Measurements from ENCODE around the gene WDR76. TPM values are rescaled to one million over a fixed set of nuclear protein-coding genes. Genes with fewer than 3 reads are reported as not detected.

Gene WDR76
- total RNA-seq, 6 experiments from 2014 or later, result 8.8 to 25.1 (median 20.5) TPM

DNA sequence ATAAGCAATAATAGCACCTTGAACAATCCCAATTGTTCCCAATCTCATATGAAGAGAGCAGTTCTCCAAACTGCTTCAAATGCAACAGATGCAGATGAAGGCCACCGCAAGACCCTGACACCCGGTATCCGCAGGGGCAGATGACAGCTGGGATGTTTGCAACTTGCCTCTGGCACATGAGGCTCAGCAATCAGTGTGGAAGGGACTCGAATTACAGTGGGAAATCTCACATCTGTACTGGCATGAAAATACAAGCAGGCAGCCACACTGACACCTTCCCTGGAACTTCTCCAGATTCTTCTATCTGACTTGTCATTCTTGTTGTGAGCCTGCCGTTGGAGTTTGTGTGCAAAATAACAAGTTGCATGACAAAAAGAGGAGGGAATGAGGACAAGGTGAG lies 68.8 kb downstream of the WDR76 start:
- Mint-ChIP-seq H3K9me3 (no peaks in the 10 kb centered on the region), H3K36me3 (ENCODE audit: low read depth) (peaks cover 5% of the 10 kb centered on the region; the same call in 1 of the 2 replicates), H3K27me3 (ENCODE audit: insufficient read depth) (peaks cover 3% of the 10 kb centered on the region; the same call in 1 of the 2 replicates), H3K27ac (no peak overlapping the region), H3K4me1 (ENCODE audit: low read depth) (peaks cover 15% of the 10 kb centered on the region), H3K4me3 (no peak overlapping the region)
- DNase-seq, result no peak
- TF ChIP-seq, protein P1, sequence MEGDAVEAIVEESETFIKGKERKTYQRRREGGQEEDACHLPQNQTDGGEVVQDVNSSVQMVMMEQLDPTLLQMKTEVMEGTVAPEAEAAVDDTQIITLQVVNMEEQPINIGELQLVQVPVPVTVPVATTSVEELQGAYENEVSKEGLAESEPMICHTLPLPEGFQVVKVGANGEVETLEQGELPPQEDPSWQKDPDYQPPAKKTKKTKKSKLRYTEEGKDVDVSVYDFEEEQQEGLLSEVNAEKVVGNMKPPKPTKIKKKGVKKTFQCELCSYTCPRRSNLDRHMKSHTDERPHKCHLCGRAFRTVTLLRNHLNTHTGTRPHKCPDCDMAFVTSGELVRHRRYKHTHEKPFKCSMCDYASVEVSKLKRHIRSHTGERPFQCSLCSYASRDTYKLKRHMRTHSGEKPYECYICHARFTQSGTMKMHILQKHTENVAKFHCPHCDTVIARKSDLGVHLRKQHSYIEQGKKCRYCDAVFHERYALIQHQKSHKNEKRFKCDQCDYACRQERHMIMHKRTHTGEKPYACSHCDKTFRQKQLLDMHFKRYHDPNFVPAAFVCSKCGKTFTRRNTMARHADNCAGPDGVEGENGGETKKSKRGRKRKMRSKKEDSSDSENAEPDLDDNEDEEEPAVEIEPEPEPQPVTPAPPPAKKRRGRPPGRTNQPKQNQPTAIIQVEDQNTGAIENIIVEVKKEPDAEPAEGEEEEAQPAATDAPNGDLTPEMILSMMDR (IDR thresholded peaks at IDR 0.05), result no peak

DNA sequence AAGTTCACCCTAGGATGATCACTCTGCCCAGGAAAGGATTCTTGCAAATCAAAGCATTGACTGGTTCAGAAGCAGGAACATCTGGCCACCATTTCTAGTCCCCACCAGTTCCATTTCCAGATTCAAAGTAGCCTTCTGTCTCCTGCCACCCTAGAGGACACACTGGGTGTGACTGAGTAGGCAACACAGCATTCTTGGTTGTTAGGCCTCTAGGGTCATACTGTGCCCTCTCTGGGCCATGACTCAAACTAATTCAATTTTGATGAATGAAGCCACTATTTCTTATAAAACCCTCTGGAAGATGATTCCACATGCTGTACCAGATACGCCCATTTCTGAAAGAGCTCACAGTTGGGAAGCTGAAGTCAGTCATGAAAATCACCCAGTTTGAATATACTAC lies 69.7 kb downstream of the WDR76 start:
- Mint-ChIP-seq H3K27me3 (ENCODE audit: insufficient read depth) (peaks cover 3% of the 10 kb centered on the region; the same call in 1 of the 2 replicates), H3K36me3 (ENCODE audit: low read depth) (peaks cover 5% of the 10 kb centered on the region; the same call in 1 of the 2 replicates), H3K9me3 (no peaks in the 10 kb centered on the region), H3K4me3 (no peak overlapping the region), H3K27ac (no peak overlapping the region), H3K4me1 (ENCODE audit: low read depth) (peaks cover 15% of the 10 kb centered on the region)
- TF ChIP-seq, protein P1 (IDR thresholded peaks at IDR 0.05), result no peak
- no peak for DNase-seq

DNA sequence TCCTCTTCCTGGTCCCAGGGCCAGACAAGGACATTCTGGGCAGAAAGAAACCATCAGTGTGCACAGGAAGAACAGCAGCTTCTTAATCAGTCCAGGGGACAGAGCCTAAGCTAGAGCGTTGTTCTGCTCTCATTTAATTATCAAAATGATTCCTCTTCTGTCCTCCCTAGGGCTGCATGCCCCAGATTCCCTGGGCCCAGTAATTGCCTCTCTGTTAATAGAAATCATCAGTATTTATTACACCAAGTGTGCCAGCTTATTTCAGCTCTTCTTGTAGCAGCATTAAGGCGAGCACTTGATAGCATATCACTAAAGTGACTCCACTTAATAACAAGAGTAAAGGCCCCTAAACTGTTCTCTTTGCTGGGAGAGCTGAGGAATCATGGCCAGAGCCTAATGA lies 72.1 kb downstream of the WDR76 start:
- no peak overlapping the region for H3K4me3 Mint-ChIP-seq
- no peaks in the 10 kb centered on the region for H3K9me3 Mint-ChIP-seq
- peaks cover 4% of the 10 kb centered on the region for H3K27me3 Mint-ChIP-seq (ENCODE audit: insufficient read depth)
- TF ChIP-seq, protein P1 (IDR thresholded peaks at IDR 0.05), result no peak
- H3K27ac Mint-ChIP-seq, result no peak overlapping the region
- no peak for DNase-seq
- peaks cover 5% of the 10 kb centered on the region; the same call in 1 of the 2 replicates for H3K36me3 Mint-ChIP-seq (ENCODE audit: low read depth)
- peaks cover 19% of the 10 kb centered on the region for H3K4me1 Mint-ChIP-seq (ENCODE audit: low read depth)

DNA sequence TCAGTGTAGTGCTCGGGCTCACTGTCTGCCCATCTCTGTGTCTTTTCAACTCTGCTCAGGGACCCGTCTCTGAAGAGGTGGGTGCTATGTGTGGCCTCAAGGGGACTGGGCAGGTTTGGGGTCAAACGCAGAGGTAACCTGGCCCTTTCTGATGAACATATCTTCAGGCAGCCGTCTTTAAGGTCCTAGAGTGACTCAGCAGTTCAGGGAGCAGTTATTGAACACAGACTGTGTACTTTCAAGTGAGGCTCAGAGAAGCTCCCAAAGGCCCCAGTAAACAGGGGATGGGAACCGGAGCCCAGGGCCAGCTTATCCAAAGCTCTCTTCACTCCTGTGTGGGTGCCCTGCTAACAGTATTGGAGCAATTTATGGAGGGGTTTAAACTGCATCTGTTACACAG lies 73.1 kb downstream of the WDR76 start:
- DNase-seq, result no peak
- peaks cover 2% of the 10 kb centered on the region for H3K27me3 Mint-ChIP-seq (ENCODE audit: insufficient read depth)
- peaks cover 21% of the 10 kb centered on the region for H3K4me1 Mint-ChIP-seq (ENCODE audit: low read depth)
- no peak overlapping the region for H3K4me3 Mint-ChIP-seq
- H3K9me3 Mint-ChIP-seq, result no peaks in the 10 kb centered on the region
- TF ChIP-seq, protein P1 (IDR thresholded peaks at IDR 0.05), result no peak
- peak overlapping the region; percentile 66 for H3K27ac Mint-ChIP-seq
- H3K36me3 Mint-ChIP-seq (ENCODE audit: low read depth), result peaks cover 5% of the 10 kb centered on the region; the same call in 1 of the 2 replicates

DNA sequence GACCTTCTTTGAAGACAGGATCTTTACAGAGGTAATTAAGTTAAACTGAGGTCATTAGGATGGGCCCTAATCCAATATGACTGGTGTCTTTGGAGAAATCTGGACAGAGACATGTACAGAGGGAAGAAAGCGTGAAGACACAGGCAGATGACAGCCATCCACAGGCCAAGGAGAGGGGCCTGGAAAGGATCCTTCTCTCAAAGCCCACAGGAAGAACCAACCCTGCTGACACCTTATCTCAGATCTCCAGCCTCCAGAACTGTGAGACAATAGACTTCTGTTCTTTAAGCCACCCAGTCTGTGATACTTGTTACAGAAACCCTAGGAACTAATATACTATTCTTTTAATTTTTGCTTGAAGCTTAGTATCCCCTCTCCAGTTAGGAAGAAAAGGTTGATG lies 74.2 kb downstream of the WDR76 start:
- TF ChIP-seq, protein P1 (IDR thresholded peaks at IDR 0.05), result no peak
- peaks cover 2% of the 10 kb centered on the region for H3K27me3 Mint-ChIP-seq (ENCODE audit: insufficient read depth)
- peaks cover 5% of the 10 kb centered on the region; the same call in 1 of the 2 replicates for H3K36me3 Mint-ChIP-seq (ENCODE audit: low read depth)
- no peak overlapping the region for H3K27ac Mint-ChIP-seq
- no peaks in the 10 kb centered on the region for H3K9me3 Mint-ChIP-seq
- no peak overlapping the region for H3K4me3 Mint-ChIP-seq
- DNase-seq, result no peak
- H3K4me1 Mint-ChIP-seq (ENCODE audit: low read depth), result peaks cover 21% of the 10 kb centered on the region

DNA sequence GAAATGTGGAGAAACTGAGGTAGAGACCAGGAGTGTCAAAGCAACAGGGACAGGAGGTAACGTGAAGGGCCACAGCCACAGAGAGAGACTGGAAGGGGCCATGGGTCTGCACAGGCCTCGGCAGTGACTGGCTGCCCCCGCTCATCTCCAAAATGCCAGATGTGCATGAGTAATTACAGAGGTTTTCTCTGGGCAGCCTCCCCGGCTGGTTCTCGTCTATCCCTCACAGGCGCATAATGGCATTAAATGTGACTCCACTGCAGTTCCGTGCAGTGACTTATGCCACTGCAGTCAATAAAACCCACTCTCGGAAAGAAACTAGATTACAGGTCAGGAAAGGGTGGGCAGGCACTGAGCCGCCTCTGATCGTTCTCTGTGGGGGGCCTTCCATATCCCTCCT lies 74.7 kb downstream of the WDR76 start:
- TF ChIP-seq, protein P1 (IDR thresholded peaks at IDR 0.05), result no peak
- Mint-ChIP-seq H3K27ac (no peak overlapping the region), H3K36me3 (ENCODE audit: low read depth) (peaks cover 5% of the 10 kb centered on the region; the same call in 1 of the 2 replicates), H3K9me3 (no peaks in the 10 kb centered on the region), H3K4me1 (ENCODE audit: low read depth) (peaks cover 20% of the 10 kb centered on the region), H3K27me3 (ENCODE audit: insufficient read depth) (peaks cover 2% of the 10 kb centered on the region), H3K4me3 (no peak overlapping the region)
- DNase-seq, result no peak

All from HFFc6 (cell line).